Spleen (tissue), 7 donors: ENCODE measurements around the gene SOAT2.

Experiments used
- CTCF ChIP-seq, 11 experiments: fragments of 200-600 bp in 7 of 11; fragments of 450-650 bp in 4 of 11; sonication (generic) in 4 of 11; IDR thresholded peaks in 8 of 11; conservative IDR thresholded peaks in 3 of 11; 1 replicate in 7 of 11; 2 replicates in 4 of 11; pipeline versions ENCODE4 v1.4.0 to v1.8.0; 2016 to 2021; ENCODE audit warnings: antibody characterized with exemption in 11 of 11, inconsistent platforms in 4 of 11, mild to moderate bottlenecking in 1 of 11
- POLR2A ChIP-seq, 3 donors: fragments of 450-650 bp; IDR thresholded peaks; one replicate each; pipeline ENCODE4 v1.5.1; 2017; ENCODE audit warnings: antibody characterized with exemption in 3 of 3, mild to moderate bottlenecking in 1 of 3
- POLR2AphosphoS5 ChIP-seq, 3 donors: sonication (generic); formaldehyde crosslinking; IDR thresholded peaks; one replicate each; pipeline ENCODE4 v1.5.1; 2017; ENCODE audit warnings: antibody characterized with exemption in 3 of 3
- donor health status: DM: no; HTN: no; CAD: no; lungs with moderate emphysema.
- donor health status: DM: no; HTN: no; CAD: no.
- donor health status: DM: no; HTN: no; CAD: no.

- TF ChIP-seq POLR2A (IDR thresholded peaks at IDR 0.05), result no peak
- no peak for TF ChIP-seq CTCF (IDR thresholded peaks at IDR 0.05 in 8 of 11, conservative IDR thresholded peaks at IDR 0.05 in 3 of 11)
- no peak for TF ChIP-seq POLR2AphosphoS5 (IDR thresholded peaks at IDR 0.05)
Observed at GRCh38 chr12:53086361-53086760, 16.9 kb upstream of the SOAT2 start.
